Calu3 (cell line): ENCODE results near the gene MCF2L. TPM values are rescaled to one million over a fixed set of nuclear protein-coding genes. Genes with fewer than 3 reads are reported as not detected.

Experiments
- BruUV-seq: library from RNA; stranded (reverse); fragments of 400-500 nt; replicated peaks from 2 replicates; lab custom pipeline; 2021; lab: Mats Ljungman, UMichigan
- CTCF ChIA-PET: fragments of 300-600 bp; sonication (Branson Sonifier 250); formaldehyde crosslinking; loops from one replicate; lab custom pipeline; 2022; ENCODE audit warnings: antibody characterized with exemption; lab: Charles Lee
- DNase-seq: peaks from one replicate; pipeline ENCODE4 v3.0.0; 2022
- H3K27ac Mint-ChIP-seq: one replicate; pipeline ENCODE4 v1.8.0; 2022; ENCODE audit warnings: mixed read lengths; ENCODE audit not compliant: unreplicated experiment
- H3K27me3 Mint-ChIP-seq: one replicate; pipeline ENCODE4 v1.8.0; 2022; ENCODE audit warnings: mixed read lengths; ENCODE audit not compliant: unreplicated experiment
- H3K36me3 Mint-ChIP-seq: one replicate; pipeline ENCODE4 v1.8.0; 2022; ENCODE audit warnings: mild to moderate bottlenecking, moderate library complexity, mixed read lengths; ENCODE audit not compliant: insufficient read depth, unreplicated experiment
- H3K4me1 Mint-ChIP-seq: one replicate; pipeline ENCODE4 v1.8.0; 2022; ENCODE audit warnings: mild to moderate bottlenecking, low read depth, mixed read lengths; ENCODE audit not compliant: unreplicated experiment
- H3K4me3 Mint-ChIP-seq: one replicate; pipeline ENCODE4 v1.8.0; 2022; ENCODE audit warnings: mild to moderate bottlenecking, low read depth, moderate library complexity, mixed read lengths; ENCODE audit not compliant: unreplicated experiment
- H3K9me3 Mint-ChIP-seq: one replicate; pipeline ENCODE4 v1.8.0; 2022; ENCODE audit warnings: low read depth, mixed read lengths; ENCODE audit not compliant: unreplicated experiment
- CTCF ChIP-seq: fragments of 200-600 bp; IDR thresholded peaks from one replicate; pipeline ENCODE4 v1.8.0; 2022; ENCODE audit warnings: antibody characterized with exemption; ENCODE audit not compliant: unreplicated experiment
- intact Hi-C: fragments of 100-400 bp; cut with micrococcal nuclease; formaldehyde crosslinking; loops from one replicate; pipeline ENCODE4 v1.10.0; 2022; ENCODE audit not compliant: unreplicated experiment
- total RNA-seq: library from RNA; stranded (reverse); gene quantifications from 2 replicates; pipeline ENCODE4 v1.2.3, GENCODE V29; 2022

MCF2L gene
- total RNA-seq, 1 experiment from 2014 or later, result 12.9 TPM

- H3K36me3 Mint-ChIP-seq, result no peaks in the 10 kb centered on the region
- no peak for TF ChIP-seq CTCF
- no TSS peak for BruUV-seq
- CTCF ChIA-PET, result no interaction called here
- DNase-seq, result no peak
- H3K27ac Mint-ChIP-seq, result no peak overlapping the region
- no peaks in the 10 kb centered on the region for H3K9me3 Mint-ChIP-seq
- intact Hi-C loops, result no loop called here
- H3K27me3 Mint-ChIP-seq, result no peaks in the 10 kb centered on the region
- no peak overlapping the region for H3K4me3 Mint-ChIP-seq
- no peaks in the 10 kb centered on the region for H3K4me1 Mint-ChIP-seq
Measured at GRCh38 chr13:113058988-113059850, 90.2 kb downstream of the MCF2L start.

- no peaks in the 10 kb centered on the region for H3K27me3 Mint-ChIP-seq
- CTCF ChIA-PET, result no interaction called here
- DNase-seq, result no peak
- BruUV-seq, result no TSS peak
- H3K27ac Mint-ChIP-seq, result no peak overlapping the region
- H3K4me3 Mint-ChIP-seq, result no peak overlapping the region
- no peaks in the 10 kb centered on the region for H3K9me3 Mint-ChIP-seq
- no peak for TF ChIP-seq CTCF
- no peaks in the 10 kb centered on the region for H3K36me3 Mint-ChIP-seq
- intact Hi-C loops, result no loop called here
- H3K4me1 Mint-ChIP-seq, result no peaks in the 10 kb centered on the region
Measured at GRCh38 chr13:113059891-113060290, 90.9 kb downstream of the MCF2L start.

- no TSS peak for BruUV-seq
- no peaks in the 10 kb centered on the region for H3K36me3 Mint-ChIP-seq
- TF ChIP-seq CTCF, result no peak
- no peak overlapping the region for H3K27ac Mint-ChIP-seq
- no peaks in the 10 kb centered on the region for H3K4me1 Mint-ChIP-seq
- H3K9me3 Mint-ChIP-seq, result no peaks in the 10 kb centered on the region
- CTCF ChIA-PET, result interaction anchor here (0.7 kb wide), 1 partner anchor 230 kb away, joined by 5 read pairs; no protein-coding TSS in a partner anchor
- no peak overlapping the region for H3K4me3 Mint-ChIP-seq
- DNase-seq, result no peak
- H3K27me3 Mint-ChIP-seq, result no peaks in the 10 kb centered on the region
- intact Hi-C loops, result no loop called here
Measured at GRCh38 chr13:113060557-113061270, 91.7 kb downstream of the MCF2L start.

- no peaks in the 10 kb centered on the region for H3K27me3 Mint-ChIP-seq
- no peaks in the 10 kb centered on the region for H3K9me3 Mint-ChIP-seq
- TF ChIP-seq CTCF, result no peak
- no peak for DNase-seq
- H3K4me3 Mint-ChIP-seq, result no peak overlapping the region
- intact Hi-C loops, result no loop called here
- no peak overlapping the region for H3K27ac Mint-ChIP-seq
- no peaks in the 10 kb centered on the region for H3K4me1 Mint-ChIP-seq
- CTCF ChIA-PET, result interaction anchor here (0.7 kb wide), 1 partner anchor 229 kb away, joined by 5 read pairs; no protein-coding TSS in a partner anchor
- no peaks in the 10 kb centered on the region for H3K36me3 Mint-ChIP-seq
- BruUV-seq, result no TSS peak
Measured at GRCh38 chr13:113061271-113061625, 92.2 kb downstream of the MCF2L start.
